ENCODE data around the gene ZNF468. TPM values are rescaled to one million over a fixed set of nuclear protein-coding genes. Genes with fewer than 3 reads are reported as not detected.
A peak's percentile ranks its signal among the peaks of the same experiment; 100 is the strongest.
"Not testable (repeated sequence)": the region's sequence is repeated elsewhere in the genome, so short reads cannot be mapped to it uniquely, and the experiment has no call there.

The ZNF468 gene
- total RNA-seq, 1 donor from 2014 or later = 132 TPM

DNA sequence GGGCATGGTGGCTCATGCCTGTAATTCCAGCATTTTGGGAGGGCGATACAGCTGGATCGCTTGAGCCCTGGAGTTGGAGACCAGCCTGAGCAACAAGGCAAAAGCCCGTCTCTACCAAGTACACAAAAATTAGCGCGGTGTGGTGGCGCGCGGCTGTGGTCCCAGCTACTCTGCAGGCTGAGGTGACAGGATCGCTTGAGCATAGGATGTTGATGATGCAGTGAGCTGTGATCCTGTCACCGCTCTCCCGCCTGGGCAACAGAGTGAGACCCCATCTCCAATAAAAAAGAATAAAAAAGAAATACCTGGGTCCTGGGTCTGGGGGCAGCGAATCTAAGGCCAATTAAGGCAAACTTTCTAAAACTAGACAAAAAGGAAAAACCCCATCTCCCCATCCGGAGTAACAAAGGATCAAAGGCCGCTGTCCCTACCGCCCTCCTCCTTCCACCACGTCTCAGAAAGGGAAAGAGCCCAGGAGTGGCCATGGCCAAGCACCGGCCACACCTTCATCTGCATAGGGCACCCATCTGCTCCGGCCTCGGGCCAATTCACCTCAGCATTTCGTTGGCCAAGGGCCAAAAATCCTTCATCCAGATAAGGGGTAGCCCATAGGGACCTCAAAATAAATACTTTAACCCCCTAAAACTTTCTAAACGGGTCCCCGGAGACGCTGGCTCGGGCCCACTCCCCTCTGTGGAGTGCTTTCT is 39.2 kb upstream of the ZNF468 start:
- no peaks in the 10 kb centered on the region for H3K36me3 ChIP-seq (ENCODE audit: control insufficient read depth, insufficient read depth, low read length)
- H3K4me3 ChIP-seq (ENCODE audit: low read depth, low read length) = peak overlapping the region; percentile 81
- DNase-seq (ENCODE audit: low read depth) = peak; percentile 9
- TF ChIP-seq, protein P1, sequence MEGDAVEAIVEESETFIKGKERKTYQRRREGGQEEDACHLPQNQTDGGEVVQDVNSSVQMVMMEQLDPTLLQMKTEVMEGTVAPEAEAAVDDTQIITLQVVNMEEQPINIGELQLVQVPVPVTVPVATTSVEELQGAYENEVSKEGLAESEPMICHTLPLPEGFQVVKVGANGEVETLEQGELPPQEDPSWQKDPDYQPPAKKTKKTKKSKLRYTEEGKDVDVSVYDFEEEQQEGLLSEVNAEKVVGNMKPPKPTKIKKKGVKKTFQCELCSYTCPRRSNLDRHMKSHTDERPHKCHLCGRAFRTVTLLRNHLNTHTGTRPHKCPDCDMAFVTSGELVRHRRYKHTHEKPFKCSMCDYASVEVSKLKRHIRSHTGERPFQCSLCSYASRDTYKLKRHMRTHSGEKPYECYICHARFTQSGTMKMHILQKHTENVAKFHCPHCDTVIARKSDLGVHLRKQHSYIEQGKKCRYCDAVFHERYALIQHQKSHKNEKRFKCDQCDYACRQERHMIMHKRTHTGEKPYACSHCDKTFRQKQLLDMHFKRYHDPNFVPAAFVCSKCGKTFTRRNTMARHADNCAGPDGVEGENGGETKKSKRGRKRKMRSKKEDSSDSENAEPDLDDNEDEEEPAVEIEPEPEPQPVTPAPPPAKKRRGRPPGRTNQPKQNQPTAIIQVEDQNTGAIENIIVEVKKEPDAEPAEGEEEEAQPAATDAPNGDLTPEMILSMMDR (IDR thresholded peaks at IDR 0.05; ENCODE audit: insufficient read depth, low read length, severe bottlenecking) = no peak
- no peaks in the 10 kb centered on the region for H3K27me3 ChIP-seq (ENCODE audit: control insufficient read depth, insufficient read depth, low read length)
- FAIRE-seq = no peak

DNA sequence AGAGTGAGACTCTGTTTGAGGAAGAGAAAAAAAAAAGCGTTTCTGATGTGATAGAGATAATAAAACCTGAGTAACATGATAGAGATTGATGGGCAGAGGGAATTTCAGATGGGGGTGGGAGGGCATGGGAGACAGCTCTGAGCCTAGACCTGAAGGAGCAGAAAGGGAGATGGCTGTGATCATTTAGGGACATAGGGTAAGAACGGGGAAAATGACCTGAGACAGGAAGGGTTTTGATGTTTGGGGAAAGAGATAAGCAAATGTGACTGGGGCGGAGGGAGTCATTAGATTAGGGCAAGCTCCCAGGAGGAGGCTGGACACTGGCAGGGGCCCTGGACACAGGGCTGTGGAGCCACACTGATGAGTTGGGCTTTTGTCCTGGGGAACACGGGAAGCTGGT is 33.9 kb upstream of the ZNF468 start:
- TF ChIP-seq, protein P1 (IDR thresholded peaks at IDR 0.05; ENCODE audit: insufficient read depth, low read length, severe bottlenecking) = no peak
- no peaks in the 10 kb centered on the region for H3K27me3 ChIP-seq (ENCODE audit: control insufficient read depth, insufficient read depth, low read length)
- H3K4me3 ChIP-seq (ENCODE audit: low read depth, low read length) = no peak overlapping the region
- no peak for FAIRE-seq
- H3K36me3 ChIP-seq (ENCODE audit: control insufficient read depth, insufficient read depth, low read length) = peaks cover 8% of the 10 kb centered on the region
- DNase-seq (ENCODE audit: low read depth) = no peak

DNA sequence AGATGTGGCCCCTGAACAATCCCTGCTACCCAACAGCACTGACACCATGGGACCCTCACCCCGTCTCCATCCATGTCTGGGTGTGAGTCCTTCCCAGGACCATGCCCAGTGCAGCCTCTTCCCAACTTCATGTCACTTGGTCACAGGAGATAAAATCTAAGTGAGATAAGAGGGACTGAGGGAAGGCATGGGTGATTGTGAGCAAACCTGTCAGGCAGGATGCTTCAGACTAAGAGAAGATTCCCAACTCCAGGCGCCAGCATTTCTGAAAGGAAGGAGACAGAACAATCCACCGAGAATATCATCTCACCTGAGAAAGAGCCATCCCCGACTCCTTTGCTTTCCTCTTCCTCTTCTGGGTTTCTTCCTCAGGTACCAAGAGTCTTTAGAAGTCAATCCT is 32.5 kb upstream of the ZNF468 start:
- Histone ChIP-seq H3K4me3 (ENCODE audit: low read depth, low read length) (no peak overlapping the region), H3K36me3 (ENCODE audit: control insufficient read depth, insufficient read depth, low read length) (peaks cover 8% of the 10 kb centered on the region), H3K27me3 (ENCODE audit: control insufficient read depth, insufficient read depth, low read length) (no peaks in the 10 kb centered on the region)
- TF ChIP-seq, protein P1 (IDR thresholded peaks at IDR 0.05; ENCODE audit: insufficient read depth, low read length, severe bottlenecking) = no peak
- DNase-seq (ENCODE audit: low read depth) = no peak
- no peak for FAIRE-seq

DNA sequence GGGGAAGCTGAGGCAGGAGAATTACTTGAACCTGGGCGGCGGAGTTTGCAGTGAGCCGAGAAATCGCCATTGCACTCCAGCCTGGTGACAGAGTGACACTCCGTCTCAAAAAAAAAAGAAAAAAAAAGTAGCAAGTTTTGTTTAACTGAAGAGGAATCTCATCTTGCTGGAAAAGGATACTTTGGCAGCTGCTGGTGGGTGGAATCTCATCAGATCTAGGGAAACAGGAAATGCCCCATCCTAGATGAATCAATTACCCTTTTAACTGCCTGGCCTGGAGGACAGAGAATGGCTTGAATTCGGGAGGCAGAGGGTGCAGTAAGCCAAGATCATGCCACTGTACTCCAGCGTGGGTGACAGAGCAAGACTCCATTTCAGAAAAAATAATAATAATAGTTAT is 31.7 kb upstream of the ZNF468 start:
- H3K36me3 ChIP-seq (ENCODE audit: control insufficient read depth, insufficient read depth, low read length) = peaks cover 11% of the 10 kb centered on the region
- FAIRE-seq = no peak
- TF ChIP-seq, protein P1 (IDR thresholded peaks at IDR 0.05; ENCODE audit: insufficient read depth, low read length, severe bottlenecking) = no peak
- no peak overlapping the region for H3K4me3 ChIP-seq (ENCODE audit: low read depth, low read length)
- H3K27me3 ChIP-seq (ENCODE audit: control insufficient read depth, insufficient read depth, low read length) = no peaks in the 10 kb centered on the region
- DNase-seq (ENCODE audit: low read depth) = no peak

DNA sequence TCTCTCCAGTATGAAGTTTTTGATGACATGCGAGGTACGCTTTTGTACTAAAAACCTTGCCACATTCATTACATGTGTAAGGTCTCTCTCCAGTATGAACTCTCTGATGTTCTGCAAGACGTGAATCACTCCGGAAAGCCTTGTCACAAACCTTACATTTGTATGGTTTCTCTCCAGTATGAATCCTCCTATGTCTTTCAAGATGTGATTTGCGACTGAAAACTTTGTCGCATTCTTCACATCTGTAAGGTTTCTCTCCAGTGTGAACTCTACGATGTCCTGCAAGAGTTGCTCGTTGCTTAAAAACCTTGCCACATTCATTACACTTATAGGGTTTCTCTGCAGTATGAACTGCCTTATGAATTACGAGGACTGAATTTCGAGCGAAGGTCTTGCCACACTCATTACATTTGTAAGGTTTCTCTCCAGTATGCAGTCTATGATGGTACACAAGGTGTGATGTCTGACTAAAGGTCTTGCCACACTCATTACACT is 23.5 kb upstream of the ZNF468 start:
- peaks cover 6% of the 10 kb centered on the region for H3K36me3 ChIP-seq (ENCODE audit: control insufficient read depth, insufficient read depth, low read length)
- FAIRE-seq (no peak), DNase-seq (ENCODE audit: low read depth) (no peak)
- TF ChIP-seq, protein P1 (IDR thresholded peaks at IDR 0.05; ENCODE audit: insufficient read depth, low read length, severe bottlenecking) = no peak
- no peaks in the 10 kb centered on the region for H3K27me3 ChIP-seq (ENCODE audit: control insufficient read depth, insufficient read depth, low read length)
- H3K4me3 ChIP-seq (ENCODE audit: low read depth, low read length) = no peak overlapping the region

DNA sequence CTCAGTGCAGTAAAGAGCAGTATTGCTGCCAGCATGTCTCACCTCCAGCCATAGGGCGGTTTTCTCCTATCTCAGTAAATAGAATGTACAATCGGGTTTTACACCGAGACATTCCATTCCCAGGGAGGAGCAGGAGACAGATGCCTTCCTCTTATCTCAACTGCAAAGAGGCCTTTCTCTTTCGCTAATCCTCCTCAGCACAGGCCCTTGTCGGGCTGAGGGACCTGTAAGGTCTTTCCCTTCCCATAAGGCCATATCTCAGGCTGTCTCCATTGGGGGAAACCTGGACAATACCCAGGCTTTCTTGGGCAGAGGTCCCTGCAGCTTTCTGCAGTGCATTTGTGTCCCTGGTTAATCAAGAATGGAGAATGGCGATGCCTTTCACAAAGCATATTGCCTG is 15.6 kb upstream of the ZNF468 start:
- H3K27me3 ChIP-seq (ENCODE audit: control insufficient read depth, insufficient read depth, low read length); H3K36me3 ChIP-seq (ENCODE audit: control insufficient read depth, insufficient read depth, low read length); DNase-seq (ENCODE audit: low read depth); FAIRE-seq; H3K4me3 ChIP-seq (ENCODE audit: low read depth, low read length): not testable (repeated sequence)
